Measurements from ENCODE around the gene ARL15.

DNA sequence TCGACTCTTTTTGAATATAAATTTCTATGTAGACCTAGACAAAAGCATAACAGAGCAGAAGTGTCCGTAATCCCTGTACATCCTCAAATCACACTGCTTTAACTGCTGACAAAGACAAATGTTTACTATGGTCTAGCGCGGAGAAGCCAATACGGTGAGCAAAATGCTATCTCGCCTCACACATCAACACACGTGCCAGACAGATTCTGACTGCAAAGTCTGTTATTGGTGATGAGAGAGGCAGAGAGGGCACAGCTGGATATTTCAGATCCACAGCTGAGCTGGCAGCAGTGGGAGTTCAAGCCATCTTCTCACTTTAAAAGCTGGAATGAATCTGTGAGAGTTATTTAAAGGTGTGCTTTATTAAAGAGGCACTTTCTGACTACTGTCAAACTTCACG lies 124.3 kb downstream of the ARL15 start:
- TF ChIP-seq, protein P1, sequence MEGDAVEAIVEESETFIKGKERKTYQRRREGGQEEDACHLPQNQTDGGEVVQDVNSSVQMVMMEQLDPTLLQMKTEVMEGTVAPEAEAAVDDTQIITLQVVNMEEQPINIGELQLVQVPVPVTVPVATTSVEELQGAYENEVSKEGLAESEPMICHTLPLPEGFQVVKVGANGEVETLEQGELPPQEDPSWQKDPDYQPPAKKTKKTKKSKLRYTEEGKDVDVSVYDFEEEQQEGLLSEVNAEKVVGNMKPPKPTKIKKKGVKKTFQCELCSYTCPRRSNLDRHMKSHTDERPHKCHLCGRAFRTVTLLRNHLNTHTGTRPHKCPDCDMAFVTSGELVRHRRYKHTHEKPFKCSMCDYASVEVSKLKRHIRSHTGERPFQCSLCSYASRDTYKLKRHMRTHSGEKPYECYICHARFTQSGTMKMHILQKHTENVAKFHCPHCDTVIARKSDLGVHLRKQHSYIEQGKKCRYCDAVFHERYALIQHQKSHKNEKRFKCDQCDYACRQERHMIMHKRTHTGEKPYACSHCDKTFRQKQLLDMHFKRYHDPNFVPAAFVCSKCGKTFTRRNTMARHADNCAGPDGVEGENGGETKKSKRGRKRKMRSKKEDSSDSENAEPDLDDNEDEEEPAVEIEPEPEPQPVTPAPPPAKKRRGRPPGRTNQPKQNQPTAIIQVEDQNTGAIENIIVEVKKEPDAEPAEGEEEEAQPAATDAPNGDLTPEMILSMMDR (IDR thresholded peaks at IDR 0.05), result no peak
- TF ChIP-seq, protein P2, sequence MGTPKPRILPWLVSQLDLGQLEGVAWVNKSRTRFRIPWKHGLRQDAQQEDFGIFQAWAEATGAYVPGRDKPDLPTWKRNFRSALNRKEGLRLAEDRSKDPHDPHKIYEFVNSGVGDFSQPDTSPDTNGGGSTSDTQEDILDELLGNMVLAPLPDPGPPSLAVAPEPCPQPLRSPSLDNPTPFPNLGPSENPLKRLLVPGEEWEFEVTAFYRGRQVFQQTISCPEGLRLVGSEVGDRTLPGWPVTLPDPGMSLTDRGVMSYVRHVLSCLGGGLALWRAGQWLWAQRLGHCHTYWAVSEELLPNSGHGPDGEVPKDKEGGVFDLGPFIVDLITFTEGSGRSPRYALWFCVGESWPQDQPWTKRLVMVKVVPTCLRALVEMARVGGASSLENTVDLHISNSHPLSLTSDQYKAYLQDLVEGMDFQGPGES (IDR thresholded peaks at IDR 0.05; ENCODE audit: low read depth, low read length), result no peak
- TF ChIP-seq TEAD4 (IDR thresholded peaks at IDR 0.05; ENCODE audit: borderline replicate concordance, insufficient read depth), result no peak
- no peak for TF ChIP-seq POLR2AphosphoS5 (IDR thresholded peaks at IDR 0.05; ENCODE audit: low read depth, low read length)
- TF ChIP-seq, protein P3, sequence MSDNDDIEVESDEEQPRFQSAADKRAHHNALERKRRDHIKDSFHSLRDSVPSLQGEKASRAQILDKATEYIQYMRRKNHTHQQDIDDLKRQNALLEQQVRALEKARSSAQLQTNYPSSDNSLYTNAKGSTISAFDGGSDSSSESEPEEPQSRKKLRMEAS (IDR thresholded peaks at IDR 0.05; ENCODE audit: low read depth), result no peak
- TF ChIP-seq EZH2phosphoT487 (IDR thresholded peaks at IDR 0.05; ENCODE audit: borderline replicate concordance, low read depth), result no peak

Data from SK-N-SH (cell line).